ENCODE measurements around the gene NOTCH1.
A peak's percentile ranks its signal among the peaks of the same experiment; 100 is the strongest.

NOTCH1 gene

GRCh38 chr9:136481558-136481957 lies 64.3 kb downstream of the NOTCH1 start:
- TF ChIP-seq CTCF (IDR thresholded peaks at IDR 0.05; ENCODE audit: low read depth, low read length, missing control alignments): no peak
- H3K4me3 ChIP-seq (replicated peaks; ENCODE audit: low read depth, low read length): peak overlapping the region; percentile 88
- DNase-seq (ENCODE audit: extremely low read depth, low read depth): no peak

- no peak for TF ChIP-seq CTCF (IDR thresholded peaks at IDR 0.05; ENCODE audit: low read depth, low read length, missing control alignments)
- H3K4me3 ChIP-seq (replicated peaks; ENCODE audit: low read depth, low read length): no peak overlapping the region
- DNase-seq (ENCODE audit: extremely low read depth, low read depth): no peak
These were observed 69.3 kb downstream of the NOTCH1 start for GRCh38 chr9:136476369-136477150.

GRCh38 chr9:136474974-136475865 lies 70.6 kb downstream of the NOTCH1 start:
- TF ChIP-seq CTCF (IDR thresholded peaks at IDR 0.05; ENCODE audit: low read depth, low read length, missing control alignments): no peak
- no peak overlapping the region for H3K4me3 ChIP-seq (replicated peaks; ENCODE audit: low read depth, low read length)
- no peak for DNase-seq (ENCODE audit: extremely low read depth, low read depth)

GRCh38 chr9:136474021-136474640 lies 71.7 kb downstream of the NOTCH1 start:
- no peak for DNase-seq (ENCODE audit: extremely low read depth, low read depth)
- TF ChIP-seq CTCF (IDR thresholded peaks at IDR 0.05; ENCODE audit: low read depth, low read length, missing control alignments): no peak

GRCh38 chr9:136473354-136473721 lies 72.5 kb downstream of the NOTCH1 start:
- no peak for DNase-seq (ENCODE audit: extremely low read depth, low read depth)
- TF ChIP-seq CTCF (IDR thresholded peaks at IDR 0.05; ENCODE audit: low read depth, low read length, missing control alignments): no peak
- H3K4me3 ChIP-seq (replicated peaks; ENCODE audit: low read depth, low read length): no peak overlapping the region

More at GRCh38 chr9:136474021-136474640, 71.7 kb downstream of the NOTCH1 start:
- no peak overlapping the region for H3K4me3 ChIP-seq (replicated peaks; ENCODE audit: low read depth, low read length)

- no peak for TF ChIP-seq CTCF (IDR thresholded peaks at IDR 0.05; ENCODE audit: low read depth, low read length, missing control alignments)
- no peak overlapping the region for H3K4me3 ChIP-seq (replicated peaks; ENCODE audit: low read depth, low read length)
- DNase-seq (ENCODE audit: extremely low read depth, low read depth): no peak
These were observed 73.1 kb downstream of the NOTCH1 start for GRCh38 chr9:136472640-136473353.

All from HFF-Myc (cell line).